ENCODE results near the gene ATP2B1.

DNA sequence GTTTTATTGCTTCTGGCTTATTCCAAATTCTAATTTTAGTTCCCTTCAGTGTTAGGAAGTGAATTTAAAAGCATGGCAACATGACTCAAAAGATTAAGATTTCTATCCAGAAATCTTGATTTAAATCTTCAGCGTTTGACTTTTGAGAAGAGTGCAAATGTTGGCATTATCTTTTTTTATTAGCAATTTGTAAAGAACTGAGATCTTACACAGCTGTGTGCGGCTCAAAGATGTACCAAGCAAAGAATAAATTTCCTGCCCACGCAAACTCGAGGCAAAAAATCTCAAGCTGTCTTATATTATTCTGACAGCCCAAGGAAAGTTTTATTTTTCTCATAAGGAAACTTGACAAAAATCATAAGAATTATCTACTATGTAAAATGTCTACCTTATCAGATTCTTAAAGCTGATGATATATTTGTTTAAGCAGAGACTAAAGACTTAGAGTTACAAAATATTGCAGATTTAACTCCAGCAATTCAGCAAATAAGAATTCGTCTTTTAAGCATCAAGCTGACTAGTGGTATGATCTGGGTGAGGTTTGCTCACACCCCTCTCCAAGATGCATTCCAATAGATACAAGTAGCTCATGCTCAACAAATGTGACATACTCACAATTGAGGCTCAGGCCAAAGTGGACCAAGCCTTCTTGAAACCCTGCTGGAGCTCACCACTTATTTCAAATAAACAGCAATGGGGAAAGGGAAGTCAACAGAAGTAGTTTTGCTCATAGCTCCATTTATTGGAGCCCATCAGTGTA lies 135.4 kb downstream of the ATP2B1 start:
- TF ChIP-seq POLR2A (IDR thresholded peaks at IDR 0.05) = no peak
- TF ChIP-seq, protein P1, sequence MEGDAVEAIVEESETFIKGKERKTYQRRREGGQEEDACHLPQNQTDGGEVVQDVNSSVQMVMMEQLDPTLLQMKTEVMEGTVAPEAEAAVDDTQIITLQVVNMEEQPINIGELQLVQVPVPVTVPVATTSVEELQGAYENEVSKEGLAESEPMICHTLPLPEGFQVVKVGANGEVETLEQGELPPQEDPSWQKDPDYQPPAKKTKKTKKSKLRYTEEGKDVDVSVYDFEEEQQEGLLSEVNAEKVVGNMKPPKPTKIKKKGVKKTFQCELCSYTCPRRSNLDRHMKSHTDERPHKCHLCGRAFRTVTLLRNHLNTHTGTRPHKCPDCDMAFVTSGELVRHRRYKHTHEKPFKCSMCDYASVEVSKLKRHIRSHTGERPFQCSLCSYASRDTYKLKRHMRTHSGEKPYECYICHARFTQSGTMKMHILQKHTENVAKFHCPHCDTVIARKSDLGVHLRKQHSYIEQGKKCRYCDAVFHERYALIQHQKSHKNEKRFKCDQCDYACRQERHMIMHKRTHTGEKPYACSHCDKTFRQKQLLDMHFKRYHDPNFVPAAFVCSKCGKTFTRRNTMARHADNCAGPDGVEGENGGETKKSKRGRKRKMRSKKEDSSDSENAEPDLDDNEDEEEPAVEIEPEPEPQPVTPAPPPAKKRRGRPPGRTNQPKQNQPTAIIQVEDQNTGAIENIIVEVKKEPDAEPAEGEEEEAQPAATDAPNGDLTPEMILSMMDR (IDR thresholded peaks at IDR 0.05) = no peak
